Neural crest cell (in vitro differentiated cells): ENCODE measurements around the gene NAIF1. TPM values are rescaled to one million over a fixed set of nuclear protein-coding genes. Genes with fewer than 3 reads are reported as not detected.
"Not testable (repeated sequence)": the region's sequence is repeated elsewhere in the genome, so short reads cannot be mapped to it uniquely, and the experiment has no call there.

Experiments
- DNase-seq: peaks from one replicate; pipeline ENCODE4 v3.0.0; 2021; ENCODE audit warnings: low read depth, mixed read lengths, low spot score
- H3K27ac Mint-ChIP-seq: one replicate; pipeline ENCODE4 v1.8.0; 2021; ENCODE audit warnings: mild to moderate bottlenecking, mixed read lengths; ENCODE audit not compliant: unreplicated experiment
- H3K27me3 Mint-ChIP-seq: 2 replicates; pipeline ENCODE4 v1.8.0; 2021; ENCODE audit warnings: low read depth, mild to moderate bottlenecking, mixed read lengths
- H3K36me3 Mint-ChIP-seq: 2 replicates; pipeline ENCODE4 v1.8.0; 2021; ENCODE audit warnings: low read depth, mild to moderate bottlenecking, mixed read lengths
- H3K4me1 Mint-ChIP-seq: 2 replicates; pipeline ENCODE4 v1.8.0; 2021; ENCODE audit warnings: mixed read lengths
- H3K4me3 Mint-ChIP-seq: one replicate; pipeline ENCODE4 v1.8.0; 2021; ENCODE audit warnings: mild to moderate bottlenecking, mixed read lengths
- H3K9me3 Mint-ChIP-seq: 2 replicates; pipeline ENCODE4 v1.8.0; 2021; ENCODE audit warnings: mixed read lengths
- CTCF ChIP-seq: fragments of 200-600 bp; sonication (generic); conservative IDR thresholded peaks from 2 replicates; pipeline ENCODE4 v1.5.0; 2021; ENCODE audit warnings: antibody characterized with exemption, mild to moderate bottlenecking
- total RNA-seq: library from RNA; stranded (reverse); gene quantifications from 2 replicates; pipeline ENCODE4 v1.2.1, GENCODE V29; 2021

Gene NAIF1
- total RNA-seq, 1 donor from 2014 or later = 11.8 TPM

- TF ChIP-seq CTCF = no peak
- no peak overlapping the region for H3K27ac Mint-ChIP-seq
- no peaks in the 10 kb centered on the region for H3K9me3 Mint-ChIP-seq
- no peak for DNase-seq
- no peaks in the 10 kb centered on the region for H3K27me3 Mint-ChIP-seq
- no peak overlapping the region for H3K4me3 Mint-ChIP-seq
- H3K36me3 Mint-ChIP-seq = no peaks in the 10 kb centered on the region
- peaks cover 10% of the 10 kb centered on the region for H3K4me1 Mint-ChIP-seq
These were observed 39.4 kb downstream of the NAIF1 start for GRCh38 chr9:128027705-128028104.

DNA sequence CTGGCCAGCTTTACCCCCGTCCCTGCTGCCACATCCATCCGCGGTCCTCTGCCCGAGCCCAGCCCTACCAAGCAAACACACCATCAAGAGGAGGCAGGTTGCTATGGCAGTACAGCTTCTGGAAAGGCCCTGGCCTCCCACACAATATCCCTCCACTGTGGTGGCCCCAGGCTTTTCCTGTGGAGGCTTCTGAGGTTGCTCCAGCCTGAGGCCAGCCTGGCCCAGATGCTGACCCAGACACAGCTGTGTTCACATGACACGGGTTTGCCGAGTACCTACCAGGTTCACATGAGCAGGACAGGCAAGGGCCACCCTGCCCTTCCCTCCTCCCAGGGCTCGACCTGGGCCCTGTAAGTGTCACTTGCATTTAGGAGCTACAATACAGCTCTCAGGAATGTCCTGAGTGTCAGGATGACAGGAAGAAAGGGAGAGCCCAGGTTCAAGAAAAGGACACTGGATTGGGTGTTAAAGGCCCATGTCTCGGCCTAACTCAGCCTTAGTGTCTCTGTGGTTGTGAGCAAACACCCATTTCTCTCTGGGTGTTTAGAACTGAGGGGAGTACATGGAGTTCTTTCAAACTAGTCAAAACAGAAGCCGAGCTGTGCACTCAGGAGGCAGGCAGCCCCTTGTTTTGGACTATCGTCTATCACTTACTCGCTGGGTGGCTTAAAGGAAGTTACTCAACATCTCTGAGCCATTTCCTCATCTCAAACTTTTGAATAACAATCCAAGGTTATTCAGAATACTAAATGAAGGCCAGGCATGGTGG is 40.2 kb downstream of the NAIF1 start:
- no peak overlapping the region for H3K27ac Mint-ChIP-seq
- no peaks in the 10 kb centered on the region for H3K9me3 Mint-ChIP-seq

DNA sequence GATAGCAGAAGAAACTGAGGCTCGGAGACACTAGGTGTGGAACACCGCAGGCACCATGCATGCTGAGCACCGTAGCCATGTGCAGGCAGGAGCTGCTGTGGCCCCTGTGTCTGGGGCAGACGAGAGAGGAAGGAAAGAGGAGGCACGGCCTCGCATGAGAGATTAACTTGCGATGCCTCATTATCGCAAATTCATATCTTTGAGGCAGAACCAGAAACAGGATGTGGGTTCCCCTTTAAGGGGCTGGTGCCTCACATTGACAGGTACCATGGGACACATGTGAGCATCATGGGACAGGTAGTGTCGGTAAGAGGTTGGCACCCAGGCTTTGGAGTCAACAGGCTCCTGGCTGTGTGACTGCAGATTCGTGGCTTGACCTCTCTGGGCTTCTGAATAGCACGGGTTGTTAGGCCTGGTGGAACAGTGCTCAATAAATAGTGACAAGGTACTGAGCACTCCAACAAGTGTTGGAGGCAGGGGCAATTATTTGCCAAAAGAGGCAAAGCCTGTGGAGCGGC is 40.8 kb downstream of the NAIF1 start:
- DNase-seq = no peak
- Mint-ChIP-seq H3K4me1 (peaks cover 10% of the 10 kb centered on the region), H3K9me3 (no peaks in the 10 kb centered on the region), H3K27me3 (no peaks in the 10 kb centered on the region), H3K4me3 (no peak overlapping the region), H3K27ac (no peak overlapping the region), H3K36me3 (no peaks in the 10 kb centered on the region)
- no peak for TF ChIP-seq CTCF

More for the DNA sequence above, 40.2 kb downstream of the NAIF1 start:
- Mint-ChIP-seq H3K36me3 (no peaks in the 10 kb centered on the region), H3K27me3 (no peaks in the 10 kb centered on the region), H3K4me3 (no peak overlapping the region), H3K4me1 (peaks cover 10% of the 10 kb centered on the region)
- no peak for DNase-seq
- TF ChIP-seq CTCF = no peak

- no peak for DNase-seq
- Mint-ChIP-seq H3K4me3 (no peak overlapping the region), H3K9me3 (no peaks in the 10 kb centered on the region), H3K4me1 (peaks cover 10% of the 10 kb centered on the region), H3K27ac (no peak overlapping the region), H3K27me3 (no peaks in the 10 kb centered on the region), H3K36me3 (no peaks in the 10 kb centered on the region)
- no peak for TF ChIP-seq CTCF
These were observed 41.4 kb downstream of the NAIF1 start for GRCh38 chr9:128025736-128026135.

- no peak for TF ChIP-seq CTCF
- Mint-ChIP-seq H3K27me3 (no peaks in the 10 kb centered on the region), H3K36me3 (no peaks in the 10 kb centered on the region), H3K27ac (no peak overlapping the region), H3K4me1 (peaks cover 10% of the 10 kb centered on the region), H3K4me3 (no peak overlapping the region), H3K9me3 (no peaks in the 10 kb centered on the region)
- no peak for DNase-seq
These were observed 42.3 kb downstream of the NAIF1 start for GRCh38 chr9:128024761-128025308.

- not testable (repeated sequence) for H3K27ac Mint-ChIP-seq, H3K36me3 Mint-ChIP-seq, H3K9me3 Mint-ChIP-seq, H3K27me3 Mint-ChIP-seq, H3K4me3 Mint-ChIP-seq, DNase-seq
- H3K4me1 Mint-ChIP-seq = peaks cover 10% of the 10 kb centered on the region
These were observed 43.4 kb downstream of the NAIF1 start for GRCh38 chr9:128023671-128024070.
